ENCODE measurements around the gene ALG9.

ALG9 gene

GRCh38 chr11:111782109-111782741, 89.2 kb downstream of the ALG9 start:
- TF ChIP-seq GABPA (IDR thresholded peaks at IDR 0.05; ENCODE audit: low read depth) (no peak), POLR2AphosphoS5 (IDR thresholded peaks at IDR 0.05; ENCODE audit: low read depth) (no peak), SPI1 (IDR thresholded peaks at IDR 0.05; ENCODE audit: borderline replicate concordance, low read depth) (no peak)
- TF ChIP-seq, protein P1, sequence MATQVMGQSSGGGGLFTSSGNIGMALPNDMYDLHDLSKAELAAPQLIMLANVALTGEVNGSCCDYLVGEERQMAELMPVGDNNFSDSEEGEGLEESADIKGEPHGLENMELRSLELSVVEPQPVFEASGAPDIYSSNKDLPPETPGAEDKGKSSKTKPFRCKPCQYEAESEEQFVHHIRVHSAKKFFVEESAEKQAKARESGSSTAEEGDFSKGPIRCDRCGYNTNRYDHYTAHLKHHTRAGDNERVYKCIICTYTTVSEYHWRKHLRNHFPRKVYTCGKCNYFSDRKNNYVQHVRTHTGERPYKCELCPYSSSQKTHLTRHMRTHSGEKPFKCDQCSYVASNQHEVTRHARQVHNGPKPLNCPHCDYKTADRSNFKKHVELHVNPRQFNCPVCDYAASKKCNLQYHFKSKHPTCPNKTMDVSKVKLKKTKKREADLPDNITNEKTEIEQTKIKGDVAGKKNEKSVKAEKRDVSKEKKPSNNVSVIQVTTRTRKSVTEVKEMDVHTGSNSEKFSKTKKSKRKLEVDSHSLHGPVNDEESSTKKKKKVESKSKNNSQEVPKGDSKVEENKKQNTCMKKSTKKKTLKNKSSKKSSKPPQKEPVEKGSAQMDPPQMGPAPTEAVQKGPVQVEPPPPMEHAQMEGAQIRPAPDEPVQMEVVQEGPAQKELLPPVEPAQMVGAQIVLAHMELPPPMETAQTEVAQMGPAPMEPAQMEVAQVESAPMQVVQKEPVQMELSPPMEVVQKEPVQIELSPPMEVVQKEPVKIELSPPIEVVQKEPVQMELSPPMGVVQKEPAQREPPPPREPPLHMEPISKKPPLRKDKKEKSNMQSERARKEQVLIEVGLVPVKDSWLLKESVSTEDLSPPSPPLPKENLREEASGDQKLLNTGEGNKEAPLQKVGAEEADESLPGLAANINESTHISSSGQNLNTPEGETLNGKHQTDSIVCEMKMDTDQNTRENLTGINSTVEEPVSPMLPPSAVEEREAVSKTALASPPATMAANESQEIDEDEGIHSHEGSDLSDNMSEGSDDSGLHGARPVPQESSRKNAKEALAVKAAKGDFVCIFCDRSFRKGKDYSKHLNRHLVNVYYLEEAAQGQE (IDR thresholded peaks at IDR 0.05; ENCODE audit: insufficient replicate concordance, low read depth): no peak
- no peak for DNase-seq (ENCODE audit: low read depth in 1 of 2, low spot score in 1 of 2)
- Histone ChIP-seq H3K27ac (replicated peaks) (no peak overlapping the region), H3K4me3 (replicated peaks; ENCODE audit: insufficient read depth, low read length) (no peak overlapping the region), H3K27me3 (ENCODE audit: insufficient read depth, poor library complexity, severe bottlenecking) (no peaks in the 10 kb centered on the region)

- H3K27me3 ChIP-seq (ENCODE audit: insufficient read depth, poor library complexity, severe bottlenecking): no peaks in the 10 kb centered on the region
- no peak for TF ChIP-seq CTCF (IDR thresholded peaks at IDR 0.05; ENCODE audit: insufficient read depth, low read length)
- H3K4me3 ChIP-seq (replicated peaks; ENCODE audit: insufficient read depth, low read length): no peak overlapping the region
- no peak overlapping the region for H3K27ac ChIP-seq (replicated peaks)
- no peak for DNase-seq (ENCODE audit: low read depth in 1 of 2, low spot score in 1 of 2)
Observed at GRCh38 chr11:111779118-111779517, 92.3 kb downstream of the ALG9 start.

DNA sequence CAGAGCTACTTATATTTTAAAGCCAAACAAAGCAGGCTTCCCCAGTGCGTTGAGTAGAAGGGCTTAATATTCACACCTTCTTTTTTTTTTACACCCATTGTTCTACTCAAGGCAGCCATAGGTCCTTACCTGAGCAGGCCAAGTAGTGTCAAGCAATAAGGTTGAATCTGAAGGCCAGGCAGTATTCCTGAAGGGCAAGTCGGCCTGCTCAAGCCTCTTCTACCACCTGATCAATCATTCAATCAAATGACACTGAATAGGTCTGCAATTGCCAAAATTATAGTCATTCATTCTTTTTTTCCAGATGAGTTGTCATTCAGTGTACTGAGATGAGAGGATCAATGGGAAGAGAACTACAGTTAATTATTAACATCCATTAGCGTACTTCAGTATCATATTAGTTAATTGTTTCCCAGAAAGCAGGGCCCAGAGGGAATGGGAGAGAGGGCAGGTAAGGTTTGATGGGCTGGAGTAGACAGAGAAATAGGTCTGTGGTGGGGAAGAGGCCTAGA, 93.3 kb downstream of the ALG9 start:
- H3K27ac ChIP-seq (replicated peaks): no peak overlapping the region
- H3K27me3 ChIP-seq (ENCODE audit: insufficient read depth, poor library complexity, severe bottlenecking): no peaks in the 10 kb centered on the region
- no peak for DNase-seq (ENCODE audit: low read depth in 1 of 2, low spot score in 1 of 2)
- no peak overlapping the region for H3K4me3 ChIP-seq (replicated peaks; ENCODE audit: insufficient read depth, low read length)
- TF ChIP-seq SPI1 (IDR thresholded peaks at IDR 0.05; ENCODE audit: borderline replicate concordance, low read depth) (no peak), CTCF (IDR thresholded peaks at IDR 0.05; ENCODE audit: insufficient read depth, low read length) (no peak), POLR2AphosphoS5 (IDR thresholded peaks at IDR 0.05; ENCODE audit: low read depth) (no peak), GABPA (IDR thresholded peaks at IDR 0.05; ENCODE audit: low read depth) (no peak)
- TF ChIP-seq, protein P1 (IDR thresholded peaks at IDR 0.05; ENCODE audit: insufficient replicate concordance, low read depth): no peak

GRCh38 chr11:111777094-111778046, 94.0 kb downstream of the ALG9 start:
- Histone ChIP-seq H3K27me3 (ENCODE audit: insufficient read depth, poor library complexity, severe bottlenecking) (no peaks in the 10 kb centered on the region), H3K4me3 (replicated peaks; ENCODE audit: insufficient read depth, low read length) (no peak overlapping the region), H3K27ac (replicated peaks) (no peak overlapping the region)
- DNase-seq (ENCODE audit: low read depth in 1 of 2, low spot score in 1 of 2): peak in 1 of 2 experiments; percentile 44
- TF ChIP-seq CTCF (IDR thresholded peaks at IDR 0.05; ENCODE audit: insufficient read depth, low read length): peak; percentile 66
- TF ChIP-seq, protein P1 (IDR thresholded peaks at IDR 0.05; ENCODE audit: insufficient replicate concordance, low read depth): no peak

All from HL-60 (cell line).